Tibial nerve (tissue), 4 donors: ENCODE data around the gene LSG1.

Experiments used
- CTCF ChIP-seq, 5 experiments: fragments of 200-600 bp in 3 of 5; fragments of 450-650 bp in 2 of 5; sonication (generic) in 3 of 5; IDR thresholded peaks; one replicate each; pipeline ENCODE4 v1.5.1; 2016 to 2019; ENCODE audit warnings: antibody characterized with exemption in 5 of 5, mild to moderate bottlenecking in 3 of 5, moderate library complexity in 2 of 5
- EP300 ChIP-seq, 2 donors: sonication (generic); formaldehyde crosslinking; IDR thresholded peaks; one replicate each; pipeline ENCODE4 v1.6.1; 2017; ENCODE audit warnings: antibody characterized with exemption in 2 of 2, mild to moderate bottlenecking in 1 of 2
- POLR2A ChIP-seq, 2 donors: fragments of 450-650 bp; IDR thresholded peaks; one replicate each; pipeline ENCODE4 v1.6.1; 2017; ENCODE audit warnings: antibody characterized with exemption in 2 of 2, mild to moderate bottlenecking in 2 of 2, moderate library complexity in 2 of 2

GRCh38 chr3:194685718-194686413 is 13.9 kb upstream of the LSG1 start, which contains the start of gene FAM43A:
- peak; percentile 63 to 99 for TF ChIP-seq EP300 (IDR thresholded peaks at IDR 0.05)
- TF ChIP-seq POLR2A (IDR thresholded peaks at IDR 0.05), result peak; percentile 78 to 95
- TF ChIP-seq CTCF (IDR thresholded peaks at IDR 0.05), result peak in 2 of 5 experiments; percentile 37 to 57
